ENCODE measurements around the gene CYP2S1. TPM values are rescaled to one million over a fixed set of nuclear protein-coding genes. Genes with fewer than 3 reads are reported as not detected.

CYP2S1 gene
- total RNA-seq, 2 donors from 2014 or later, result 8.6 to 26.7 TPM

GRCh38 chr19:41214161-41214560, 21.1 kb downstream of the CYP2S1 start:
- H3K4me3 Mint-ChIP-seq, result no peak overlapping the region
- no peak overlapping the region for H3K27ac Mint-ChIP-seq
- Histone ChIP-seq H3K36me3 (ENCODE audit: control insufficient read depth, insufficient read depth, low read length) (no peaks in the 10 kb centered on the region), H3K4me3 (ENCODE audit: low read length) (no peak overlapping the region), H3K9me3 (ENCODE audit: control insufficient read depth, low read length) (no peaks in the 10 kb centered on the region), H3K27ac (ENCODE audit: low read depth, low read length) (no peak overlapping the region), H3K27me3 (ENCODE audit: control insufficient read depth, insufficient read depth, low read length, poor library complexity, severe bottlenecking) (no peaks in the 10 kb centered on the region), H3K9ac (ENCODE audit: extremely low read depth, low read length, poor library complexity, severe bottlenecking) (no peak overlapping the region), H3K4me1 (ENCODE audit: control insufficient read depth, insufficient read depth, low read length) (no peaks in the 10 kb centered on the region)
- H3K9me3 Mint-ChIP-seq, result no peaks in the 10 kb centered on the region
- peaks cover 11% of the 10 kb centered on the region for H3K27me3 Mint-ChIP-seq (ENCODE audit: insufficient read depth)
- no peak for TF ChIP-seq CTCF (conservative IDR thresholded peaks at IDR 0.05)
- peaks cover 4% of the 10 kb centered on the region for H3K4me1 Mint-ChIP-seq
- WGBS, 2 experiments (ENCODE audit: insufficient coverage in 1 of 2, insufficient read length in 1 of 2), result 100% methylated on average over 1 of the region's 1 CpG
- no peaks in the 10 kb centered on the region for H3K36me3 Mint-ChIP-seq (ENCODE audit: low read depth)
- DNase-seq, result no peak

- Mint-ChIP-seq H3K4me3 (peak overlapping the region; percentile 72), H3K27me3 (ENCODE audit: insufficient read depth) (peaks cover 22% of the 10 kb centered on the region), H3K27ac (no peak overlapping the region), H3K36me3 (ENCODE audit: low read depth) (peaks cover 7% of the 10 kb centered on the region), H3K4me1 (peaks cover 10% of the 10 kb centered on the region), H3K9me3 (no peaks in the 10 kb centered on the region)
- Histone ChIP-seq H3K4me1 (ENCODE audit: control insufficient read depth, insufficient read depth, low read length) (no peaks in the 10 kb centered on the region), H3K27me3 (ENCODE audit: control insufficient read depth, insufficient read depth, low read length, poor library complexity, severe bottlenecking) (no peaks in the 10 kb centered on the region), H3K27ac (ENCODE audit: low read depth, low read length) (no peak overlapping the region), H3K36me3 (ENCODE audit: control insufficient read depth, insufficient read depth, low read length) (no peaks in the 10 kb centered on the region), H3K9ac (ENCODE audit: extremely low read depth, low read length, poor library complexity, severe bottlenecking) (no peak overlapping the region), H3K4me3 (ENCODE audit: low read length) (no peak overlapping the region), H3K9me3 (ENCODE audit: control insufficient read depth, low read length) (no peaks in the 10 kb centered on the region)
- WGBS, 2 experiments (ENCODE audit: insufficient coverage in 1 of 2, insufficient read length in 1 of 2), result 84 to 87% methylated on average over 6 to 7 of the region's 7 CpGs
- no peak for TF ChIP-seq CTCF (conservative IDR thresholded peaks at IDR 0.05)
- peak; percentile 49 for DNase-seq
These were observed 24.7 kb downstream of the CYP2S1 start for GRCh38 chr19:41217741-41218140.

- H3K36me3 Mint-ChIP-seq (ENCODE audit: low read depth), result peaks cover 7% of the 10 kb centered on the region
- Histone ChIP-seq H3K9ac (ENCODE audit: extremely low read depth, low read length, poor library complexity, severe bottlenecking) (no peak overlapping the region), H3K27me3 (ENCODE audit: control insufficient read depth, insufficient read depth, low read length, poor library complexity, severe bottlenecking) (no peaks in the 10 kb centered on the region), H3K4me1 (ENCODE audit: control insufficient read depth, insufficient read depth, low read length) (no peaks in the 10 kb centered on the region), H3K36me3 (ENCODE audit: control insufficient read depth, insufficient read depth, low read length) (no peaks in the 10 kb centered on the region), H3K9me3 (ENCODE audit: control insufficient read depth, low read length) (no peaks in the 10 kb centered on the region), H3K27ac (ENCODE audit: low read depth, low read length) (peak overlapping the region; percentile 29), H3K4me3 (ENCODE audit: low read length) (peak overlapping the region; percentile 80)
- WGBS, 2 experiments (ENCODE audit: insufficient coverage in 1 of 2, insufficient read length in 1 of 2), result 83 to 84% methylated on average over 7 of the region's 7 CpGs
- H3K27me3 Mint-ChIP-seq (ENCODE audit: insufficient read depth), result peaks cover 22% of the 10 kb centered on the region
- DNase-seq, result no peak
- H3K4me3 Mint-ChIP-seq, result peak overlapping the region; percentile 72
- peaks cover 11% of the 10 kb centered on the region for H3K4me1 Mint-ChIP-seq
- no peaks in the 10 kb centered on the region for H3K9me3 Mint-ChIP-seq
- TF ChIP-seq CTCF (conservative IDR thresholded peaks at IDR 0.05), result no peak
- H3K27ac Mint-ChIP-seq, result peak overlapping the region; percentile 92
These were observed 25.2 kb downstream of the CYP2S1 start for GRCh38 chr19:41218249-41218614.

Data from endodermal cell (in vitro differentiated cells).